ENCODE results near the gene SLC38A6.

GRCh38 chr14:61031026-61031425 is 50.0 kb downstream of the SLC38A6 start:
- TF ChIP-seq CTCF (IDR thresholded peaks at IDR 0.05) (no peak), POLR2A (IDR thresholded peaks at IDR 0.05) (no peak)

Measured in tibial nerve (tissue), 3 donors.